Measurements from ENCODE around the gene SYT5.

- no peak for TF ChIP-seq CTCF (IDR thresholded peaks at IDR 0.05; ENCODE audit: extremely low read depth in 1 of 2, insufficient read depth in 1 of 2, low read depth in 1 of 2, low read length in 2 of 2)
- no peak for TF ChIP-seq POLR2A (IDR thresholded peaks at IDR 0.05; ENCODE audit: low read depth, low read length)
- no peak for TF ChIP-seq EZH2 (IDR thresholded peaks at IDR 0.05; ENCODE audit: borderline replicate concordance, low read depth, low read length, severe bottlenecking)
- TF ChIP-seq GATA2 (IDR thresholded peaks at IDR 0.05; ENCODE audit: insufficient read depth, insufficient read length, low read depth, low read length): no peak
- TF ChIP-seq JUN (IDR thresholded peaks at IDR 0.05; ENCODE audit: borderline replicate concordance, insufficient read depth, insufficient read length, low read depth): no peak
- no peak for TF ChIP-seq POLR2AphosphoS5 (IDR thresholded peaks at IDR 0.05; ENCODE audit: insufficient read depth, low read depth, low read length)
- TF ChIP-seq MAX (IDR thresholded peaks at IDR 0.05; ENCODE audit: insufficient read depth, insufficient read length): no peak
These were observed 6.0 kb upstream of the SYT5 start for GRCh38 chr19:55186080-55186479.

All from endothelial cell of umbilical vein (primary cell).